Activated T-helper 1 cell treated with Interleukin-2 at 50 U/mL for 16 hours (primary cell): ENCODE measurements around the gene RCBTB2.
"Not testable (repeated sequence)": the region's sequence is repeated elsewhere in the genome, so short reads cannot be mapped to it uniquely, and the experiment has no call there.

Experiments used
- DNase-seq: peaks from one replicate; pipeline ENCODE4 v3.0.0-alpha.2; 2020; ENCODE audit warnings: low read depth

The RCBTB2 gene

GRCh38 chr13:48494874-48495273 is 38.0 kb downstream of the RCBTB2 start:
- DNase-seq = no peak

GRCh38 chr13:48493851-48494250 is 39.0 kb downstream of the RCBTB2 start:
- DNase-seq = no peak

GRCh38 chr13:48493066-48493765 is 39.7 kb downstream of the RCBTB2 start:
- DNase-seq = no peak

GRCh38 chr13:48492470-48493065 is 40.3 kb downstream of the RCBTB2 start:
- peak; percentile 54 for DNase-seq

GRCh38 chr13:48492096-48492440 is 40.8 kb downstream of the RCBTB2 start:
- DNase-seq = no peak

GRCh38 chr13:48491423-48492095 is 41.3 kb downstream of the RCBTB2 start:
- no peak for DNase-seq

GRCh38 chr13:48490241-48490640 is 42.6 kb downstream of the RCBTB2 start:
- no peak for DNase-seq

- no peak for DNase-seq
Observed at GRCh38 chr13:48489666-48490065, 43.2 kb downstream of the RCBTB2 start.

GRCh38 chr13:48488995-48489394 is 43.9 kb downstream of the RCBTB2 start:
- DNase-seq = no peak

GRCh38 chr13:48487968-48488367 is 44.9 kb downstream of the RCBTB2 start:
- DNase-seq = no peak

GRCh38 chr13:48486836-48487235 is 46.0 kb downstream of the RCBTB2 start:
- DNase-seq = no peak

GRCh38 chr13:48486362-48486761 is 46.5 kb downstream of the RCBTB2 start:
- DNase-seq = no peak

- DNase-seq = no peak
Observed at GRCh38 chr13:48485432-48485831, 47.4 kb downstream of the RCBTB2 start.

- no peak for DNase-seq
Observed at GRCh38 chr13:48483575-48483974, 49.3 kb downstream of the RCBTB2 start.

- no peak for DNase-seq
Observed at GRCh38 chr13:48478391-48478790, 54.5 kb downstream of the RCBTB2 start.

- no peak for DNase-seq
Observed at GRCh38 chr13:48477191-48477855, 55.6 kb downstream of the RCBTB2 start.

GRCh38 chr13:48476686-48477085 is 56.2 kb downstream of the RCBTB2 start:
- DNase-seq = no peak

- no peak for DNase-seq
Observed at GRCh38 chr13:48476215-48476614, 56.7 kb downstream of the RCBTB2 start.

GRCh38 chr13:48475230-48475629 is 57.6 kb downstream of the RCBTB2 start:
- DNase-seq = no peak

GRCh38 chr13:48457578-48458242 is 75.2 kb downstream of the RCBTB2 start:
- no peak for DNase-seq

GRCh38 chr13:48456546-48456945 is 76.3 kb downstream of the RCBTB2 start:
- DNase-seq = no peak

GRCh38 chr13:48451196-48451595 is 81.7 kb downstream of the RCBTB2 start:
- not testable (repeated sequence) for DNase-seq
